ENCODE results near the gene MPEG1.

DNA sequence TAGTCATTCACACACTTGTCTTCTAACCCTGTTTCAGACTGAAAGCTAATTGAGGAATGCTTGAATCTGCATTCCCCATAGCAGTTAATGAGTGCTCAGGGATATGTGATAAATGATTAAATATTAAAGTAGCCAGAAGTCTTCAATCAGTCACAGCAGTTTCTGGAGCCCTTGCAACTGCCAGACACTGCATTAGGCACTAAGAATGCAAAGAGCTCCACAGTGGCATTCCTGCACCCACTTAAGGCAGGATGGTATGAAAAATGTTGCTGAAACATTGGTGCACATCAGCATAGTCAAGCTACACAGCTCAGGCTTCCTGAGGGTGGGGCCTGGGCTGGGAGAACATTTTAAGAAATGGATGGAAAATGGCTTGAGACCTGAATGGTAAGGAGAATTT, 34.3 kb downstream of the MPEG1 start:
- no peak for TF ChIP-seq CTCF (IDR thresholded peaks at IDR 0.05; ENCODE audit: low read depth, low read length, poor library complexity, severe bottlenecking)
- TF ChIP-seq EZH2phosphoT487 (IDR thresholded peaks at IDR 0.05; ENCODE audit: borderline replicate concordance, low read length) = no peak

Data from DOHH2 (cell line).